OCI-LY3 (cell line): ENCODE results near the gene ANKRD34B.

Experiments
- H2AFZ ChIP-seq: fragments of 200-600, 300-600 bp; shearing (Covaris generic); 2 replicates; pipeline ENCODE4 v1.6.0; 2014; ENCODE audit warnings: antibody characterized with exemption, low read depth, low read length
- H3K27ac ChIP-seq: fragments of 200-600, 300-600 bp; sonication (generic); 2 replicates; pipeline ENCODE4 v1.5.1; 2014; ENCODE audit warnings: mild to moderate bottlenecking, low read length, moderate library complexity, mixed read lengths
- H3K27me3 ChIP-seq: fragments of 200-600, 300-600 bp; sonication (generic); 2 replicates; pipeline ENCODE4 v1.6.1; 2014; ENCODE audit warnings: low read depth, low read length, mixed read lengths
- H3K36me3 ChIP-seq: fragments of 200-600, 300-600 bp; sonication (generic); replicated peaks from 2 replicates; pipeline ENCODE3; 2014; ENCODE audit warnings: low read depth, low read length, mixed read lengths
- H3K4me1 ChIP-seq: fragments of 300-600, 200-600 bp; sonication (generic); 2 replicates; pipeline ENCODE4 v1.6.1; 2014; ENCODE audit warnings: low read length, mixed read lengths
- H3K4me2 ChIP-seq: fragments of 200-600, 300-600 bp; sonication (generic); 2 replicates; pipeline ENCODE4 v1.6.1; 2014; ENCODE audit warnings: low read length, mixed read lengths
- H3K4me3 ChIP-seq: fragments of 300-600, 200-600 bp; sonication (generic); 2 replicates; pipeline ENCODE4 v1.5.1; 2014; ENCODE audit warnings: antibody characterized with exemption, mild to moderate bottlenecking, low read length, moderate library complexity
- H3K79me2 ChIP-seq: fragments of 300-600, 200-600 bp; shearing (Covaris generic); 2 replicates; pipeline ENCODE4 v1.6.1; 2014; ENCODE audit warnings: mild to moderate bottlenecking, low read length, mixed read lengths
- H3K9ac ChIP-seq: fragments of 300-600, 200-600 bp; shearing (Covaris generic); 2 replicates; pipeline ENCODE4 v1.6.0; 2014; ENCODE audit warnings: mild to moderate bottlenecking, low read length, moderate library complexity
- H3K9me3 ChIP-seq: fragments of 200-600, 300-600 bp; shearing (Covaris generic); 2 replicates; pipeline ENCODE4 v1.6.1; 2014; ENCODE audit warnings: low read length, mixed read lengths; ENCODE audit not compliant: insufficient read depth
- H4K20me1 ChIP-seq: fragments of 200-600, 300-600 bp; sonication (generic); 2 replicates; pipeline ENCODE4 v1.6.1; 2016; ENCODE audit warnings: low read length, mixed read lengths; ENCODE audit not compliant: insufficient read depth
- CTCF ChIP-seq: fragments of 200-600, 300-600 bp; sonication (generic); IDR thresholded peaks from 2 replicates; pipeline ENCODE4 v1.5.1; 2014; ENCODE audit warnings: antibody characterized with exemption, low read length, low read depth
- EZH2phosphoT487 ChIP-seq: fragments of 200-600 bp; shearing (Covaris generic); IDR thresholded peaks from 2 replicates; pipeline ENCODE4 v1.6.1; 2018; ENCODE audit warnings: antibody characterized with exemption, mixed run types, low read depth

ANKRD34B gene

GRCh38 chr5:80573062-80573461 lies 3.0 kb upstream of the ANKRD34B start:
- Histone ChIP-seq H3K36me3 (no peaks in the 10 kb centered on the region), H3K27me3 (no peaks in the 10 kb centered on the region), H2AFZ (no peak overlapping the region)

DNA sequence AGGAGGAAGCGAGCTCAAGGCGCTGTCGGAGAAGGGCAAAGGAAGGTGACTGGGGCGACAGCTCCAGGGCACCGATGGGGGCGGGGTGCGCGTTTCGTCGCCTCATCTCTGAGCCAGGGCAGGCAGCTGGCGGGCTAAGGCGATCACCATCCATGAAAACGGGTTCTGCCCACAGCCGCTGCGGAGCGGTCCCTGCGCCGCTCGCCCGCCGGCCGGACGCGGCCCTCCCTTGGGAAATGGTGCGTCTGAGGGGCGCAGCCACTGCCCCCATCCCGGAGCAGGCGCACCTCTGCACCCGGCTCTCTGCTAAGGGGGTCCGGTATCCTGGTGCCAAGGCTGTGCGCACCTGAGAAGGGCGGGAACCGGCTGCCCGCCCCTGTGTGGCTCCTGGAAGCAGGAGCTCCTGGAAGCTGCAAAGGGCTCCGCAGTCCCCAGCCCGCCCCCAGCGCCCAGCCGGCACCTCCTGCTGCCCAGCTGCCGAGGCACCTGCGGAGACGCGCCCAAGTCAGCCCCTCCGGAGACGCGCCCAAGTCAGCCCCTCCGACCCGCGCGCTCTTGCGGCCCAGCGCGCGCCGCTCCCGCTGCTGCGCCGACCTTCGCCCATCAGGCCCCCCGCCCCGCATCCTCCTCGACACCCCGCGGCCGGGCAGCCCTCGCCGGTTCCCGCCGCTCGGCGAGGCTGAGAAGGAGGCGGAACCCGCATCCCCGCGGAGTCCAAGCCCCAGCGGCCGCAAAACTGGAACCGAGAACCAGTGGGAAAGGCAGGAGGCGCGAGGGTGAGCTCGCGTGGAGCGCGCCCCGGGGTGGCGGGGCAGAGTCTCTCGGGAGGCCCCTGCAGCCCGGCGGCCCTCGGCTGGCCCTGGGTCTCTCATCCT lies 757 bp downstream of the ANKRD34B start:
- Histone ChIP-seq H3K4me1 (no peaks in the 10 kb centered on the region), H3K27me3 (no peaks in the 10 kb centered on the region), H3K27ac (no peak overlapping the region), H3K4me3 (no peak overlapping the region), H3K4me2 (no peak overlapping the region), H2AFZ (no peak overlapping the region), H3K79me2 (no peaks in the 10 kb centered on the region), H3K9me3 (no peaks in the 10 kb centered on the region), H3K36me3 (no peaks in the 10 kb centered on the region), H4K20me1 (no peaks in the 10 kb centered on the region), H3K9ac (no peak overlapping the region)
- TF ChIP-seq CTCF (no peak), EZH2phosphoT487 (no peak)

More at GRCh38 chr5:80573062-80573461, 3.0 kb upstream of the ANKRD34B start:
- H3K4me3 ChIP-seq, result no peak overlapping the region
- TF ChIP-seq CTCF, result no peak
- no peak for TF ChIP-seq EZH2phosphoT487
- H3K9ac ChIP-seq, result no peak overlapping the region
- no peaks in the 10 kb centered on the region for H3K79me2 ChIP-seq
- no peaks in the 10 kb centered on the region for H4K20me1 ChIP-seq
- H3K27ac ChIP-seq, result no peak overlapping the region
- no peaks in the 10 kb centered on the region for H3K9me3 ChIP-seq
- no peak overlapping the region for H3K4me2 ChIP-seq
- peaks cover 21% of the 10 kb centered on the region for H3K4me1 ChIP-seq

- H3K27me3 ChIP-seq, result no peaks in the 10 kb centered on the region
- H3K4me2 ChIP-seq, result no peak overlapping the region
- no peak overlapping the region for H3K9ac ChIP-seq
- no peak overlapping the region for H3K4me3 ChIP-seq
- no peak overlapping the region for H2AFZ ChIP-seq
- H3K27ac ChIP-seq, result no peak overlapping the region
- TF ChIP-seq CTCF, result no peak
- TF ChIP-seq EZH2phosphoT487, result no peak
- no peaks in the 10 kb centered on the region for H3K9me3 ChIP-seq
- H3K4me1 ChIP-seq, result no peaks in the 10 kb centered on the region
- no peaks in the 10 kb centered on the region for H4K20me1 ChIP-seq
- no peaks in the 10 kb centered on the region for H3K79me2 ChIP-seq
- H3K36me3 ChIP-seq, result no peaks in the 10 kb centered on the region
Observed at GRCh38 chr5:80568251-80568650, 1.8 kb downstream of the ANKRD34B start.

DNA sequence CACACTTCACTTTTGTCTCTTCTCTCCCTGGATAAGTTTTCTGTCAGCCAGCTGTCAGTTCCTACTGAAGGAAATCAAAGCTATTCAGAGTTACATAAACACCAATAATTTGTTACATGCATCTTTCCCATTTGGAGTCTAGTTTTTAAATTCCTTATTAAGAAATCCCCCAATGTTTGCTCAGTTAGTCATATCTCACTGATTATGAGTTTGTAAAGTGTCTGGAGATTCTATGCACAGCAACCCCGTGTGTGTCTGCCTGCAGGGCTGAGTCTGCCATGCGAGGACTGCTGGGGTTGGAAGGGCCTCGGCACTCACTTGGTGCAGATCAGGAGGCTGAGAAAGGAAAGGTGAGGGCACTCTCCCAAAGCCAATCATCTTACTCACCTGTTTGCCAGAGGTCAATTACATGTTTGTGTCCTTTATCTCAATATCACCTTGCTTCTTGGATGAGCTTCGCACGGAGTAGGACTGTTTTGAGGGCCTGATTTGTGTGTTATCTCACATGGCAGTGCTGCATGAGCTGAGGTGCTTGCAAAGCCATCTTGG lies 3.3 kb downstream of the ANKRD34B start:
- TF ChIP-seq CTCF, result no peak
- no peak for TF ChIP-seq EZH2phosphoT487
- Histone ChIP-seq H3K9me3 (no peaks in the 10 kb centered on the region), H3K4me1 (no peaks in the 10 kb centered on the region), H4K20me1 (no peaks in the 10 kb centered on the region), H3K9ac (no peak overlapping the region), H3K4me3 (no peak overlapping the region), H3K27ac (no peak overlapping the region), H3K79me2 (no peaks in the 10 kb centered on the region), H3K36me3 (no peaks in the 10 kb centered on the region), H3K27me3 (no peaks in the 10 kb centered on the region), H3K4me2 (no peak overlapping the region), H2AFZ (no peak overlapping the region)
